ENCODE data around the gene KLF13.

The KLF13 gene

DNA sequence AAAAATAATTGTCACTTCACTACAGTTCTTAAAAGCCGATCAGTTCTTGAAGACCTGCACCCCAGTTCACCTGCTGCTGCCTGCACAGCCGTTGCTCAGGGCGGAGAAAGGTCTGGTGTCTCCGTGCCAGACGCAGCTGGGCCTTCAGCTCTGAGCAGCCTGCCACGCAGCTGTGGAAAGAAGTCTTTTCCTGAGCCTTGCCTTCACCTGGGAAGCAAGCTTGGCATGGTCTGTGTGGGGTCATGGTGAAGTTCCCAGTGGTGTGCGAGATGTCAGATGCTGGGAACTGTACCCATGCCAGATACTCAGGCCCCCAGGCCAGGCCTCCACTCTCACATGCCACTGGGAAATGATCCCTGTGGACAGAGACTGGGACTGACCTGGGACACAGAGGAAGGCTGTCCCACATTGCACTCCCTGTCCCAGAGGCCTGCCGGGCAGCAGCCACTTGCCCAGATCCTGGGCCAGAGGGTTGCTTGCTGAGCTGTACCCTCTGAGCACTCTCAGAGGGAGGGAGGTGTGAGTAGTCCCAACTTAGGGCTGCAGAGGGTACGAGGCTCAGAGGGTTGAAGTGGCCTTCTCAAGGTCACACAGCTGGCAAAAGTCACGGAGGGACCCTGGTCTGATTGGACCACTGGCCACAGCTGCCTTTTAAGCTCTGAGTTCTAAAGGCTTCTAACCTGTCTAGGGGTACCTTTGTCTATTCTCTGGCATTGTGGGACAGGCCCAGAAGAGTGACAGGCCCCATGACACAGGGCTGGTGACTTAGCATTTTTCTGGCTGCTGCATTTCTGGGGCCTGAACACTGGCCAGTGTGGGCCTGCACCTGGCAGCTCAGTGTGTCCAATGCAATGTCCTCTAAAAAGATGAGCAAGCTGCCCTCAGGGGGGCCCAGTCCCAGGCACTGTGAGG lies 55.4 kb downstream of the KLF13 start:
- DNase-seq (ENCODE audit: low spot score): no peak

DNA sequence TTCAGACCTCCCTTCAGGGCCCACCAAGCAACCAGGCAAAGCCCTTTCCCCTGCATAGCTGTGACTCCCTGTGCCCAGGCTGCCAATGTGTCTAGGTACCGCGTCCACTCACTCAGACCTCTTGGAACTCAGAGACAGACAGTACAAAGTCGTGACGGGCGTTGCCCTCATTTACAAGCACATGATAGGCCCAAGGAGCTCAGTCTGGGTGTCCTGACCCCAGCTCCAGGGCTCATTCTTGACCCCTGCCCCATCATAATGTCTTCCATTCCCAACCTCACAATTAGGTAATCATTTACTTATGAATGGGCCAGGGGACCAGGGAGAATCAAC lies 56.0 kb downstream of the KLF13 start:
- no peak for DNase-seq (ENCODE audit: low spot score)

DNA sequence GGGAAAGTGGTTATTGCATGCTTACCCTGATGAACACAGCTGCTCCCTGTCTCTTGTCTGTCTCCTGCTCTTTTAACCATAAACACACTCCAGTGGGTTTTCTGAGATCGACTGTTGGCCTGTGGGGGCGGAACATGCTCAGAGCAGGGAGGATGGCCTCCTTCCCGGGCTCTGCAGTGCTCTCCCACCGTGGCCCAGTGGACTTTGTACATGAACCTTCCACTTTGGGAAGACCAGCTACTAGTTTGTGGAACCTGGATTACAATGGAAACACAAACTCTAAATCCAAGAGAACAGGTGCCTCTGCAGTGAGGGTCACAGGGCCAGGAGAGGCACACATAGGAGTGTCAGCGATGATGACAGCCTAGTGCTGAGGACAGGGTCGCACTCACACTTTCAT lies 56.5 kb downstream of the KLF13 start:
- no peak for DNase-seq (ENCODE audit: low spot score)

DNA sequence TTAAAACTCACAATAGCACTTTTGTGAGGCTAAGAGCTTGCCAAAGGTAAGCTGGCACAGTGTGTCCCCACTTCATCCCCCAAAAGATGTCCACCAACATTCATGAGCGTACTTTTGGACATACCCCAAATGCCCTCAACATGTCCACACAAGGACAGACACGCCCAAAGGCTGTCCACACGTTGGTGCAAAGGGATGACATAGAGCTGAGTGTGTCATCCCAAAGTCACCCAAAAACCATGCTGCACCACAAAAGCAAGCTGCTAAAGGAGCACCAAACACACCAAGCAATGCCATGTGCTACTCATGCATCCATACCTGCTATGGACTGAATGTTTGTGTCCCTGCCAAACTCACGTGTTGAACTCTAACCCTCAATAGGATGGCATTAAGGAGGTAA lies 57.9 kb downstream of the KLF13 start:
- no peak for DNase-seq (ENCODE audit: low spot score)

DNA sequence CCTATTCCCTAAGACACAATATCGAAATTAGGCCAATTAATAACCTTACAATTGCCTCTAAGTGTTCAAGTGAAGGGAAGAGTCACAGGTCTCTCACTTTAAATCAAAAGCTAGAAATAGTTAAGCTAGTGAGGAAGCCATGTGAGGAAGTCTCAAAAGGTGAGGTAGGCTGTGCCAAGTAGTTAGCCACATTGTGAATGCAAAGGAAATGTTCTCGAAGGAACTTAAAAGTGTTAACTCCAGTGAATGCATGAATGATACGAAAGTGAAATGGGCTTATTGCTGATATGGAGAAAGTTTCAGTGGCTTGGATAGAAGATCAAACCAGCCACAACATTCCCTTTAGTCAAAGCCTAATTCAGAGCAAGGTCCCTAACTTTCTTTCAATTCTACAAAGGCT lies 59.1 kb downstream of the KLF13 start:
- DNase-seq (ENCODE audit: low spot score): no peak

DNA sequence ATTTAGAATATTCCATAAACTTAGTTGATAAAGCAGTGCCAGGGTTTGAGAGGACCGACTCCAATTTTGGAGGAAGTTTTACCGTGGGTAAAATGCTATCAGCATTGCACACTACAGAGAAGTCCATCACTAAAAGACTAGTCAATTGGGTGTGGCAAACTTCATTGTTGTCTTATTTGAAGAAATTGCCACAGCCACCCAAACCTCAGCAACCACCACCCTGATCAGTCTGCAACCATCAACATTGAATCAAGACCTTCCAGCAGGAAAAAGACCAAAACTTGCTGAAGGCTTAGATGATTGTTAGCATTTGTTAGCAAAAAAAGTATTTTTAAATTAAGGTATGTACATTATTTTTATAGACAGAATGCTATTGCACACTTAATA lies 60.5 kb downstream of the KLF13 start:
- DNase-seq (ENCODE audit: low spot score): peak; percentile 23

DNA sequence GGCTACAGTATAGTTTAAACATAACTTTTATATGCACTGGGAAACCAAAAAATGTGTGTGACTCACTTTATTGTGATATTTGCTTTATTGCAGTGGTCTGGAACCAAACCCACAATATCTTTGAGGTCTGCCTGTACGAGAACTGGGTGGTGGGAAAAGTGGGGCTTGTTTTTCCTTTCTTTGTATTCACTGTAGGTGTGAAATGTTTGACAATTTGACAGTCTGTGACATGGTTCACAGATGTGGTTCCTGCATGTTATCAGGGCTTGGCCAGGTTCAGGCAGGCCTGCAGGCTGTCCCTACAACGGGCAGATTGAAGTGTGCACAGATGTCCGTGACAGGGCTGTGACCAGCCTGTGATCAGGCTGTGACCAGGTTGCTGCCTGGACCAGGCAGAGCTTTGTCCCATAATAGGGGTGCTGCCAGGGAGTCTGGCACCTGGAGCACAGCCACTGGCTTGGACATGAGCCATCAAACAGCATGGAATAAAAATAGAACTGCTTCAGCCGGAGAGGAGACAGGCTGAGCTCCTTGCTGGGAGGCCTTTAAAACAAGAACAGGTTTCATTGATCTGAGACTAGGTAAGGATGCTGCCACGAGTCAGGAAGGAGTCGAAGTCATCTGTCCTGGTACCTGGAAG lies 61.0 kb downstream of the KLF13 start:
- peak; percentile 68 for DNase-seq (ENCODE audit: low spot score)

DNA sequence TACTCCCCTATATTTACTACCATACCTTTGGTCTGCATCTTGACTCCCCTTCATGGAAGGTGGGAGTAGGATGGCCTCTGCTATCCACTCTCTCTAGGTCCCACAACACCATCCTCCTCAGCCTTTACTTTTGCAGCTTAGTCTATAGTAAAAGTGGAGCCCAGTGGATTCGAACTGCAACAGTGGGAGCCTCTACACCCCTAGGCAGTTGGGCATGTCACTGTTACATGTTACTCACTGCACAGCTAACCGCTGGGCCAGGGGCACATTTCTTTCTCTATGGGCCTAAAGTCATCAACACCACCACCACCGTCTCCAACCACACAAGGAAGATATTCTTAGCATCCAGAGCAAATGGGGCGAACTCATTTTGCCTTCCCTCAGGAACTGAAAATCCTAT lies 62.9 kb downstream of the KLF13 start:
- no peak for DNase-seq (ENCODE audit: low spot score)

DNA sequence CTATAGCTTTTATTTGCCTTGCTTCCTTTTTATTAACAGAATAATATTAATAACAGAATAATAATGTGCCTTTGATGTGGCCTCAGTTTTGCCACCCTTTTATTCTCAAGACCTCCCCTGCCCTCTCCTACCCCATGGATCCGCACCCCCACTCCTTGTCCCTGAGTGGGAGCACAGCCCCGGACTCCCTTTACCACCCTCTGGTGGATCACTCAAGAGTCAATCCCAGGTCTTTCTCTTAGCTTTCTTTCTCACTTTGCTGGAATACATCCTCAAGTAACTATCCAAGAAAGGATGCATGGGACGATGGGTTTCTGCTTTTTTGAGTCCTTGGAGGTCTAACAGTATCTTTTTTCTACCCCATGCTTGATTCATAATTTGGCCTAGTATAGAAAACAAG lies 63.4 kb downstream of the KLF13 start:
- DNase-seq (ENCODE audit: low spot score): no peak

DNA sequence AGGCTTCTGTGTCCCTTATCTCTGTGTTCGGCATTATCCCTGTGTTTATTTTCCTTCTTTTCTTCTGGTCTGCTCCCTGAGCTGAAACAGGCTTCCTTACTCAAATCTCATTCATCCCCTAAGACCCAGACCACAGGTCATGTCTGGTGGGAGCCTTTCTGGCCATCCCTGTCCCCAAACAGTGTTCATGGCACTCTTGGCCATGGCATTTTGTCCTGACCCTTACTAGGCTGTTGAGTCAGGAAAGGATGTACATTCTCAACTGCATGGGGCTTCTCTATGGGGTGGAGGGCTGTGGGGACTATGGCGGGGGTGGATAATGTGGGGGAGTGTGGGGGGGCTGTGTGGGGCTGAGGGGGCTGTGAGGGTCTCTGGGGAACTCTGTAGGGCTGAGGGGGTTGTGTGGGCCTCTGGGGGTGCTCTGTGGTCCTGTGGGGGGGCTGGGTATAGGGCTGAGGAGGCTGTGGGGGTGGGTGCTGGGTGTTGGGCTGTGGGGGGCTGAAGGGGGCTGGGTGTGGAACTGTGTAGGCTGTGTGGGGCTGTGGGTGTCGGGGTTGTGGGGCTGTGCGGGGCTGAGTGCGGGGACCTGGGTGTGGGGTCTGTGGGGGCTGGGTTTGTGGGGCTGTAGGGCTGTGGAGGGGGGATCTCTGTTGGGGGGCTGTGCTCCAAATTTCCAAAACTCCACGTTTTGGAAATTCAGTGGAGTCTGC lies 64.3 kb downstream of the KLF13 start:
- no peak for DNase-seq (ENCODE audit: low spot score)

DNA sequence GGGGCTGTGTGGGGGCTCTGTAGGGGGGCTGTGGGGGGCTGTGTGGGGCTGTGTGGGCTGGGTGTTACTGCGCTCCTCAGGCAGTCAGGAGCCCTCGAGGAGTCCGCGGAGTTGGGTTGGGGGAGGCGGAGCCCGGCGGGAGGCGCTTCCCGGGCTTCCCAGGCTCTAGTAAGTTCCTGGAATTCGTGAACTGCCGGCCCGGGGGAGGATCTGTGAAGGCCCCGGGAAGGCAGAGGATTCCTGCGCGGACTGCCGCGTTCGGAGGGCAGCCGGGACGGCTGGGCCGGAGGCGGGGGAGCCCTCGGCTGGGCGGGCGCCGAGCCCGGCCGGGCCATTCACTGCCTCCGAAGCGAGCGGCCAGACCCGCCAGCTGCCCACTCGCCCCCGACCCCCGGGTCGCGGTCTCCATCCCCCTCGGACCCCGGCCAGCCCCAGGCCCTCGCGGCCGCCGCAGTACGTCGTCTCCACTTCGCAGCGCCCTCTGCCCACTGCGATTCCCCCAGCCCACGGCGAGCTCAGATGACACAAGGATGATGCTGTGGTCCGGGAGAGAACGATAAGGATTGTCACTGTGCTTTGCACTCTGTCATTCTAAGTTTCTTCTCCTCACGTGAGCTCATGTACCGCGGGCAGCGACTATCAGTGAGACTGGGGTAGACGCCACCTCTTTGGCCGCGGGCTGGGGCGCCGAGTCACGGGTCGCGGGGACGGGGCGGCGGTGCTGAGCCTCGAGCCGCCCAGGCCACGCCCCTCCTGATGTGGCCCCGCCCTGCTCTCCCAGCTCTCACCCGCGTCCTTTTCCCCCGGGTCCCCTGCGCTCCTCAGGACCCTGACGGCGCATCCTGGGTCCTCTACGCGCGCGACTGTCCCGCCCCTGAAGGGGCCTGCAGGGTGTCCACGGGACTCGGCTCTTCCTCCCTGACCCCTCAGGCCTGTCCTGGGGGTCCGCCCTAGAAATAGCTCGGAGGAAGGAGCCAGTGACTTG lies 65.3 kb downstream of the KLF13 start:
- peak; percentile 41 for DNase-seq (ENCODE audit: low spot score)

DNA sequence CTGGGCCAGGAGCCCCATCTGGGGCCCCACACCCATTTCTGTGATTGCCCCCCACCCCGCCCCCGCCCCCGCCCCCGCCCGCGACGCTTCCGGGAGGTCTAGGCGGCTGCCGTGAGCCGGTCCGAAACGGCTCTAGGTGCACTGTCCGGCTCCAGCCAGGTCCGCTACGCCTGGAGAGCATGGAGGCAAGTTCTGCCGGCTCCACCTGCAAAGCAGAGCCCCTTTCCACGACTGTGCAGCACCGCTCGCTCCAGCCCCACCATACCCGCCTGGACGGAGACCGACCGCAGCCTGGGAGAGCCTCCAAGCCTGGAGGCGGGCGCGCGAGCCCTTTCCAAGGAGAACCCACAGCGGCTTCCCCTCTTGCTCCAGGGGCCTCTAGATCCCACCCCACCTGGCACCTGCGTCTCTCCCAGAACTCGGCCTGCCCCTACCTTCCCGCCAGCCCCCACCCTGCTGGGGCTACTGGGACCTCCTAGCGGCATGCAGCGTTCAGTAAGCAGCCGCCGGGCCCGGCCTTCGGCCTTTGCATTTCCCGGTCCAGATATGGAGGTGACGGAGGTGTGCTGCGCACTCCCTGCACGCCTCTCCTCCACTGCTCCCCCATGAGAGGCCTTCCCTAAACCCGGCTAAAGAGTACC lies 66.2 kb downstream of the KLF13 start:
- no peak for DNase-seq (ENCODE audit: low spot score)

DNA sequence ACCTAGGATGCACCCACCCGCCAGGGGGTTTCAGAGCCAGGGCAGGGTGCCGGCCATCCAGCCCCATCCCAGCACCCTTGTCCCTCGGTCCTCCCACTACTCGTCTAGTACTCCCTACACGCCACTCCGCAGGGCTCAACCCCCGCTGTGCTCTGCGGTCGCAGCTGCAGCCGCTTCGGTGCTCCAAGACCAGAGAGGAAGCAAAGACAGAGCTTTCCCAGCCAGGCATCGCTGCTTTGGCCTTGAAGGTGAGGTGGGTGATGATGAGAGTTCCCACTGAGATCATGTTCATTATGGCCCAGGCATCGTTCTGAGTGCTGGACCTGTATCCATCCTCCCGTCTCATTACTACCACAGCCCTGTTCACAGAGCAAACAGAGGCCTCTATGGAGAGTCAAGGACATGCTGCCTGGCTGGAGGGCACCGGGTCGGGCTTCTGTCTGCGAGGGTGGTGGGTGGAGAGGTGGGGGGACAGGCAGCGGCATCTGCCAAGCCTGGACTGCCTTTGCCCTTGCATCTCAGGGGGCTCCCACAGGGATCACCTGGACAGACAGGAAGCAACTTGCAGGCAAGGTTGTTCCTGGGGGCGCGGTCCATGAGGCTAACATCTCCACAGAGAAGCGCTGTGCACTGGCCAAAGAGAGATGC lies 66.9 kb downstream of the KLF13 start:
- DNase-seq (ENCODE audit: low spot score): no peak

DNA sequence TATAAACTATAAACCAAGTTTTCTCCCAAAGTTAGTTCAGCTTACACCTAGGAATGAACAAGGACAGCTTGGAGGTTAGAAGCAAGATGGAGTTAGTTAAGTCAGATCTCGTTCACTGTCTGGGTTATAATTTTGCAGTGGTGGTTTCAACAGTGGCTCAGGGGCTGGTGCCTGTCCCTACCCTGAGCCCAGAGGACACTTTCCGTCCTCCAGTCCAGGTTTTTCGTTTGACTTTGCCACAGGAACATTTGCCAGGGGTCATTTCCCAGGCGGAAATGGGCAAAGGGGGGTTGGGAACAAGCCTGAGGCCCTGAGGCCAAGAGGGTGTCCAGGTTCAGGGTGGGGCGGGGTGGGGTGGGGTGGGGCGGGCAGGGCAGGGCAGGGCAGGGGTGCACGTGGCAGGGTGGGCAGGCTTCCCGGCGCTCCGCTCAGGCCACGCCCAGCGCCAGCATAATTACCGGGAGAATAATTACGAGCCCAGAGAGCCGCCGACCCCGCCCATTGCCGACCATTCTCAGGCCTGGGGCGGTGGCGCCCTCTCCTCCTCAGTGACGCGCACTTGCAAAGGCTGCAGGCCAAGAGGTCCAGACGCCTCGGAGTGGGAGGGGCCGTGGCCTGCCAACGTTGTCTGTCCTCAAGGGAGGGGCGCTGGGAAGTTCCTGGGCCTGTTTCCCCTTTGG lies 70.4 kb downstream of the KLF13 start:
- peak; percentile 87 for DNase-seq (ENCODE audit: low spot score)

DNA sequence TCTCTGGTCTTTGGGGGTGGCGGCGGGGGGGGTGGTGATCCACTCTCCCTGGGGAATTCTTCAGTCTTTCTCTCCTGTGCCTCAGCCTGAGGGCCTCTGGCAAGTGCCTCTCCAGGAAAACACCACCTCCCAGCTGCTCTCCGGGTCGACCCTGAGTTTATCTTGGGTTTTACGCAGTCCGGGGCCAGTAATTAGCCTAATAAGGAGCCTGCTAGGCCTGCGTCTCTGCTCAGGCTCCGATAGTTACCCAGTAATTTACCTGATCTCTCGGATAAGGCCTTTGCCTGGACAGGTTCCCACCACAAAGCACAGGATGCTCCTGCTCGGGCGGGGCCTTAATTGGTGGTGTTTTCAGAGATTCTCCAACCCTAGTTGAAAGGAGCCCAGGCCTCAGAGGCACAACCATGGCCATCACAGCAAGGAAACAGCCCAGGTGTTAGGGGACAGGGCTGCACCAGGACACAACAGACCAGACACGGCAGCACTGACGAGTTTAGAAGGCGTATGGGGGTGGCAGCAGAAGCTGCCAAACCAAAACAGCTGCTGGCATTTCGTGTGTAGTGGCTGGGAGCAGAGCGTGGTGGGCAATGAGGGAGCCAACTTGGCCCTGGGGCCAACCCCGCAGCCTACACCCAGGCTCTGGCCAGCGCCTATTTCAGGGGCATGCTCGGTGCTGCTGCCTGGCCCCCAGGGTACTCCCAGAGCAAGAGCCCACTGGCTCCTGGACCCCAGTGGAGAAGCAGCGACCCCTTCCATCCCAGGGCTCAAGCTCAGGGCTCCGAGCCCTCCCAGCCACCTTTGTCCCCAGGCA lies 71.4 kb downstream of the KLF13 start:
- DNase-seq (ENCODE audit: low spot score): peak; percentile 52

DNA sequence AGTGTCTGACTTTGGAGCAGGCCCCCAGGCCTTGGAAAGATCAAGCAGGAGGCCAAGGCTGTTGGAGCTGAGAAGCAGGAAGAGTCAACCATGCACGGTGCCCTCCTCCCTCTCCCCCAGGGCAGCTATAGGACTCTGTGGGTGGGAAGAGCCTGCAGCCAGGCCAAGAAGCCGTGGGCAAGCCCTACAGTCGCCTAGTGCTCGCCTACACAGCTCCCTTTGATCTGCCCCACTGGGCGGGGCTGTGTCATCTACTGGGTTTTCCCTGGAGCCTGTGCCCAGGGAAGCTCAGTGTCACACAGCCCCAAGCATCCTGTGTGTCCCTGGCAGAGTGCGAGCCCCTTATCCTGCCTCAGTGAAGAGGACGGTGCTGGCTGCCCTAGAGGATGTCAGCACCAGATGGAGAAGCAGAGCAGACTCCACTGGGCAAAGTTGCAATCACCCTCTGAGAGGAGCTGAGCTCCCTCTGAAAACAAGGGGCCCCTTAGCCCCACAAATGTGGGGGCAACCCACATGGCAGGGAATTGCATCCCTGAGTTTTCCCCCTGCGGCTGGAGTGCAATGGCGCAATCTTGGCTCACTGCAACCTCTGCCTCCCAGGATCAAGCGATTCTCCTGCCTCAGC lies 72.2 kb downstream of the KLF13 start:
- peak; percentile 85 for DNase-seq (ENCODE audit: low spot score)

DNA sequence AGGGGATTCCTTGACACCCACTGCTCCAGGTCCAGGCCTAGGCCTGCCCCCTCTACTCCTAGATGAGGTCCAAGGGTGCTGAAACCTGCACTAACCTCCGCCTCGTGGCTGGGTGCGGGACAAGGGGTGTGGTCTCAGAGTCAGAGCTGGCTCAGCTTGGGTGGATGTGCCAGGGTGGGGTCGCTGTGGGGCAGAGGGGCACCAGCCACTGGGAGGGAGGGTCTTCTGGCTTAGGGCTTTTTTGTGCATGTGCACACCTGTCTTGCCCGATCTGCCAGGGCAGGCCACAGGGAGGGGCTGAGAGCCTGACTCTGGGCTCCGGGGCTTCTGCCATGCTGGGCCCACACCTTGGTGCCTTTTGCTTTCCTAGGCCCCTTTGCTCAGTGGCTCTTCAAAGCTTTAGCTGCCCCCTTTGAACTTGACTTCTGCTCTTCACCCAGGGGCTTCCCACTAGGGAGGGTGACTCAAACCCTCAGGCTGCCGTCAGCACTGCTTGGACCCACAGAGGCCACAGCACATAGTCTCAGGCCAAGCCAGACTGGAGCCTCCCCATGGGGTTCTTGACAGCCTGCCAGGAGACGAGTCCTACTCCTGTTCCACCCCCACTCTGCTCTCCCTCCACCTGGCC lies 73.0 kb downstream of the KLF13 start:
- DNase-seq (ENCODE audit: low spot score): peak; percentile 9

DNA sequence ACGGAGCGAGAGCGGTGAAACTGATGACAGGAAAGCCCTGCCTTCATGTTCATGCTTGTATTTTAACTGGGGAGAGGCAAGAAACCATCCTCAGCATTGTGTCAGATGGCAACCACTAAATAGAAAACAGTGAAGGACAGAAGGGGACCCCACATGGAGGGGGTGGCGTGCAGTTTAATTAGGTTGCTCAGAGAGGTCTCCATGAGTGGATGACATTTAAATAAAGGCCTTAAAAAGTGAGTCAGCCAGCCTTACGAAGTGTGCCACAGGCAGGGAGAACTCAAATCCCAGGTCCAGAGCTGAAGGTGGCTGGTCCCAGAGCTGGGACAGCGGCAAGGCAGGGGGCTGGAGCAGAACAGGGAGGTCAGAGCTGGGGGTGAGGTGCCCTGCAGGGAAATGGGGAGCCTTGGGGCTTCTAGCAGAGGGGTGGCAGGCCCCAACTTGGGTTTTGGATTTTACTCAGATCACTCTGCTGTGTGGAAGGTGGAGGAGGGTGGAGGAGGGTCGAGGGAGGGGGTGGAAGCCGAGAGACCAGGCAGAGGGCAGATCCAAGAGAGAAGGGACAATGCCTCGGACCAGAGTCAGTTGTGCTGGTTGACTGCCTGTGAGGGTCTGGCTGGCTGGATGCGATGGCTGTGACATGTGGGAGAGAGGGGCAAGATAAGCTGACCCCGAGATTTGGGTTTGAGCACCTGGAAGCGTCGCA lies 73.7 kb downstream of the KLF13 start:
- no peak for DNase-seq (ENCODE audit: low spot score)

All from SW480 (cell line).